GM21529 (cell line): Measurements from ENCODE around the gene FAM219A.
"Not testable (repeated sequence)": the region's sequence is repeated elsewhere in the genome, so short reads cannot be mapped to it uniquely, and the experiment has no call there.

Experiments
- ATAC-seq: cut with Tn5 transposase; IDR thresholded peaks from one replicate; pipeline ENCODE4 v1.9.1; 2021; ENCODE audit not compliant: unreplicated experiment

Gene FAM219A

GRCh38 chr9:34446951-34447350 lies 11.4 kb downstream of the FAM219A start:
- no peak for ATAC-seq

- ATAC-seq: no peak
These were observed 11.9 kb downstream of the FAM219A start for GRCh38 chr9:34446468-34446891.

GRCh38 chr9:34443976-34444375 lies 14.4 kb downstream of the FAM219A start:
- no peak for ATAC-seq

- ATAC-seq: no peak
These were observed 14.8 kb downstream of the FAM219A start for GRCh38 chr9:34443533-34443932.

- no peak for ATAC-seq
These were observed 15.6 kb downstream of the FAM219A start for GRCh38 chr9:34442770-34443169.

GRCh38 chr9:34440017-34440416 lies 18.4 kb downstream of the FAM219A start:
- ATAC-seq: no peak

GRCh38 chr9:34438465-34438864 lies 19.9 kb downstream of the FAM219A start:
- ATAC-seq: not testable (repeated sequence)

GRCh38 chr9:34437926-34438307 lies 20.5 kb downstream of the FAM219A start:
- not testable (repeated sequence) for ATAC-seq

GRCh38 chr9:34437006-34437925 lies 21.1 kb downstream of the FAM219A start:
- ATAC-seq: no peak

GRCh38 chr9:34431667-34432066 lies 26.7 kb downstream of the FAM219A start:
- ATAC-seq: no peak

GRCh38 chr9:34430843-34431437 lies 27.4 kb downstream of the FAM219A start:
- ATAC-seq: no peak

GRCh38 chr9:34428325-34428958 lies 29.9 kb downstream of the FAM219A start:
- no peak for ATAC-seq

- no peak for ATAC-seq
These were observed 31.9 kb downstream of the FAM219A start for GRCh38 chr9:34426347-34427074.

GRCh38 chr9:34419716-34420504 lies 38.5 kb downstream of the FAM219A start:
- no peak for ATAC-seq

- ATAC-seq: no peak
These were observed 40.6 kb downstream of the FAM219A start for GRCh38 chr9:34417734-34418133.

GRCh38 chr9:34413231-34413852 lies 45.0 kb downstream of the FAM219A start:
- no peak for ATAC-seq

GRCh38 chr9:34412336-34412735 lies 46.0 kb downstream of the FAM219A start:
- no peak for ATAC-seq

- no peak for ATAC-seq
These were observed 49.2 kb downstream of the FAM219A start for GRCh38 chr9:34409154-34409553.

GRCh38 chr9:34408173-34408572 lies 50.2 kb downstream of the FAM219A start:
- ATAC-seq: no peak

GRCh38 chr9:34406219-34406618 lies 52.2 kb downstream of the FAM219A start:
- no peak for ATAC-seq
